HL-60 (cell line): ENCODE data around the gene TUBB3.
A peak's percentile ranks its signal among the peaks of the same experiment; 100 is the strongest.

ENCODE experiments used
- DNase-seq, 2 experiments: peaks; one replicate each; pipeline ENCODE4 v3.0.0-alpha.2; 2010 to 2020; ENCODE audit warnings: low read depth in 1 of 2, low spot score in 1 of 2
- H3K27ac ChIP-seq: fragments of 250-450 bp; sonication (Bioruptor Pico); replicated peaks from 2 replicates; pipeline ENCODE4 v1.5.1; 2020; ENCODE audit warnings: mild to moderate bottlenecking, moderate library complexity
- H3K27me3 ChIP-seq: fragments of 250-450 bp; sonication (Bioruptor Pico); 2 replicates; pipeline ENCODE4 v1.5.1; 2021; ENCODE audit warnings: mild to moderate bottlenecking, moderate library complexity; ENCODE audit not compliant: insufficient read depth, poor library complexity, severe bottlenecking
- H3K4me3 ChIP-seq: replicated peaks from 2 replicates; pipeline ENCODE4 v1.5.1; 2011; ENCODE audit warnings: mild to moderate bottlenecking, control low read depth, low read length; ENCODE audit not compliant: insufficient read depth
- GABPA ChIP-seq: IDR thresholded peaks from 2 replicates; pipeline ENCODE4 v1.6.1; 2012; ENCODE audit warnings: low read depth
- POLR2AphosphoS5 ChIP-seq: IDR thresholded peaks from 2 replicates; pipeline ENCODE4 v1.6.1; 2012; ENCODE audit warnings: low read depth
- REST ChIP-seq: IDR thresholded peaks from 2 replicates; pipeline ENCODE4 v1.6.1; 2012; ENCODE audit warnings: low read depth; ENCODE audit not compliant: insufficient replicate concordance
- SPI1 ChIP-seq: IDR thresholded peaks from 2 replicates; pipeline ENCODE4 v1.6.1; 2012; ENCODE audit warnings: low read depth, mild to moderate bottlenecking, borderline replicate concordance
- TF ChIP-seq, protein P1 (sequence below): IDR thresholded peaks from one replicate; pipeline ENCODE4 v1.5.1; 2011; ENCODE audit warnings: low read length, control low read depth, inconsistent platforms; ENCODE audit not compliant: insufficient read depth

The TUBB3 gene

GRCh38 chr16:89945654-89946053 is 22.5 kb downstream of the TUBB3 start:
- no peak for TF ChIP-seq REST
- TF ChIP-seq SPI1, result no peak
- no peak for TF ChIP-seq GABPA
- TF ChIP-seq, protein P1, sequence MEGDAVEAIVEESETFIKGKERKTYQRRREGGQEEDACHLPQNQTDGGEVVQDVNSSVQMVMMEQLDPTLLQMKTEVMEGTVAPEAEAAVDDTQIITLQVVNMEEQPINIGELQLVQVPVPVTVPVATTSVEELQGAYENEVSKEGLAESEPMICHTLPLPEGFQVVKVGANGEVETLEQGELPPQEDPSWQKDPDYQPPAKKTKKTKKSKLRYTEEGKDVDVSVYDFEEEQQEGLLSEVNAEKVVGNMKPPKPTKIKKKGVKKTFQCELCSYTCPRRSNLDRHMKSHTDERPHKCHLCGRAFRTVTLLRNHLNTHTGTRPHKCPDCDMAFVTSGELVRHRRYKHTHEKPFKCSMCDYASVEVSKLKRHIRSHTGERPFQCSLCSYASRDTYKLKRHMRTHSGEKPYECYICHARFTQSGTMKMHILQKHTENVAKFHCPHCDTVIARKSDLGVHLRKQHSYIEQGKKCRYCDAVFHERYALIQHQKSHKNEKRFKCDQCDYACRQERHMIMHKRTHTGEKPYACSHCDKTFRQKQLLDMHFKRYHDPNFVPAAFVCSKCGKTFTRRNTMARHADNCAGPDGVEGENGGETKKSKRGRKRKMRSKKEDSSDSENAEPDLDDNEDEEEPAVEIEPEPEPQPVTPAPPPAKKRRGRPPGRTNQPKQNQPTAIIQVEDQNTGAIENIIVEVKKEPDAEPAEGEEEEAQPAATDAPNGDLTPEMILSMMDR, result no peak
- no peak for TF ChIP-seq POLR2AphosphoS5
- no peak overlapping the region for H3K27ac ChIP-seq
- H3K27me3 ChIP-seq, result no peaks in the 10 kb centered on the region
- no peak overlapping the region for H3K4me3 ChIP-seq
- no peak for DNase-seq

DNA sequence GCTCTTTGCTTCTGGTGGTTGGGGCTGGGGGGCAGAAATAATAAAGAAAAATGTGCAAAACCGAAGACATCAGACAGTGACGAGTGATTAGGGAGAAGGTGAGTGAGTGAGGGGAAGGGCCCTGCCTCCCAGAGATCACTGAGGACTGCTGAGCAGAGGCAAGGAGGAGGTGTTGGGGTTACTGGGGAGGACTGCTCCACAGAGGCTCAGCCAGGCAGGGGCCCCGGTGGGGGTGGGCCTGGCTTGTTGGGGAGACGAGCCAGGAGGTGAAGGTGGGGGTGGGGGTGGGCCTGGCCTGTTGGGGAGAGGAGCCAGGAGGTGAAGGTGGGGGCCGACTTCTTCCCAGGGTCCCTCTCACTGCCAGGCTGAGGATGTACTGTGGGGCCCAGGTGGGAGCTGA is 23.4 kb downstream of the TUBB3 start:
- Histone ChIP-seq H3K27ac (no peak overlapping the region), H3K27me3 (no peaks in the 10 kb centered on the region), H3K4me3 (no peak overlapping the region)
- TF ChIP-seq SPI1, result no peak
- TF ChIP-seq, protein P1, result no peak
- no peak for TF ChIP-seq POLR2AphosphoS5
- no peak for TF ChIP-seq GABPA
- no peak for TF ChIP-seq REST
- DNase-seq, result no peak

GRCh38 chr16:89949121-89949742 is 26.1 kb downstream of the TUBB3 start:
- no peaks in the 10 kb centered on the region for H3K27me3 ChIP-seq
- H3K4me3 ChIP-seq, result peak overlapping the region; percentile 44
- no peak for DNase-seq
- H3K27ac ChIP-seq, result no peak overlapping the region
- TF ChIP-seq POLR2AphosphoS5, result no peak
- TF ChIP-seq REST, result no peak

DNA sequence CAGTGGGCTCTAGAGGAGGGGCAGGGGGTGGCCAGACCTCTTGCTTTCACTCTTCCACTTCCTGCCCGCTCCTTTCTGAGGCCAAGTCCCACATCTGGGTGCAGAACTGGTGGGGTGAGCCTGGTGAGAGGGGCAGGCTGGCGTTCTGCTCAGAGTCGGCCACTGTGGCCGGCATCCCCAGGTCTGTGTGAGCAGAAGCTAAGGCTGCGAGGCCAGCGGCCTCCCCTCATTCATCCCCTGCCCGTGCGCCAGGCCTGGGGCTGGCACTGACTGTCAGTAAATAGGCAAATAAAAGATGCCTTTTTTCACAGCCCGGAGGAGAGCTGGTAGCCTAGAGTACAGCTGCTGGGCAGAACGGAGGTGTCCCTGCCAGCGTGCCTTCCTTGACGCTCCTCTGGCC is 26.6 kb downstream of the TUBB3 start:
- H3K4me3 ChIP-seq, result no peak overlapping the region
- H3K27me3 ChIP-seq, result no peaks in the 10 kb centered on the region
- no peak for TF ChIP-seq REST
- TF ChIP-seq, protein P1, result no peak
- no peak for TF ChIP-seq GABPA
- TF ChIP-seq POLR2AphosphoS5, result no peak
- no peak for TF ChIP-seq SPI1

More for the DNA sequence above, 26.6 kb downstream of the TUBB3 start:
- DNase-seq, result no peak
- no peak overlapping the region for H3K27ac ChIP-seq
